Measurements from ENCODE around the gene MYOZ1. TPM values are rescaled to one million over a fixed set of nuclear protein-coding genes. Genes with fewer than 3 reads are reported as not detected.

The MYOZ1 gene
- polyA plus RNA-seq, 1 donor (not counting 4 experiments of a cell fraction or from before 2014, with no cell fraction given) = not detected

- Histone ChIP-seq H3K27me3 (ENCODE audit: control insufficient read depth, extremely low read depth, insufficient read depth, low read length) (no peaks in the 10 kb centered on the region), H3K79me2 (ENCODE audit: control insufficient read depth, insufficient read depth, low read length) (no peaks in the 10 kb centered on the region), H3K4me1 (ENCODE audit: control insufficient read depth, extremely low read depth, insufficient read depth, low read length) (no peaks in the 10 kb centered on the region), H3K36me3 (ENCODE audit: control insufficient read depth in 2 of 2, extremely low read depth in 1 of 2, insufficient read depth in 2 of 2, low read length in 2 of 2) (no peaks in the 10 kb centered on the region), H3K9me1 (ENCODE audit: control insufficient read depth, extremely low read depth, insufficient read depth, low read length) (no peaks in the 10 kb centered on the region), H3K9ac (ENCODE audit: control insufficient read depth, extremely low read depth, insufficient read depth, low read length) (no peak overlapping the region), H2AFZ (ENCODE audit: control insufficient read depth, low read length) (no peak overlapping the region), H3K4me2 (ENCODE audit: control insufficient read depth, extremely low read depth, insufficient read depth, low read depth, low read length) (no peak overlapping the region), H3K9me3 (ENCODE audit: control insufficient read depth, low read depth, low read length) (no peaks in the 10 kb centered on the region), H4K20me1 (ENCODE audit: control insufficient read depth, extremely low read depth, insufficient read depth, low read length) (no peaks in the 10 kb centered on the region), H3K4me3 (ENCODE audit: control insufficient read depth in 2 of 3, extremely low read depth in 1 of 3, insufficient read depth in 2 of 3, low read depth in 1 of 3, low read length in 3 of 3) (no peak overlapping the region), H3K27ac (ENCODE audit: control insufficient read depth, insufficient read depth, low read length) (no peak overlapping the region)
- no peak for FAIRE-seq
- no peak for DNase-seq (ENCODE audit: low read depth, low spot score)
- dilution Hi-C loops (cut with MboI; ENCODE audit: extremely low pct_ligation_motif_present, low sequenced_read_pairs) = no loop called here
- TF ChIP-seq EZH2 (IDR thresholded peaks at IDR 0.05; ENCODE audit: low read length) (no peak), CTCF (optimal IDR thresholded peaks at IDR 0.05 in 1 of 3, IDR thresholded peaks at IDR 0.05 in 1 of 3, conservative IDR thresholded peaks at IDR 0.05 in 1 of 3; ENCODE audit: extremely low read depth in 1 of 3, insufficient read depth in 2 of 3, low read length in 3 of 3) (no peak)
Measured at GRCh38 chr10:73614720-73615119, 26.6 kb downstream of the MYOZ1 start.

- no peak overlapping the region for H3K4me3 ChIP-seq (ENCODE audit: control insufficient read depth in 2 of 3, extremely low read depth in 1 of 3, insufficient read depth in 2 of 3, low read depth in 1 of 3, low read length in 3 of 3)
- no peak overlapping the region for H3K4me2 ChIP-seq (ENCODE audit: control insufficient read depth, extremely low read depth, insufficient read depth, low read depth, low read length)
- H3K79me2 ChIP-seq (ENCODE audit: control insufficient read depth, insufficient read depth, low read length) = no peaks in the 10 kb centered on the region
- H3K27me3 ChIP-seq (ENCODE audit: control insufficient read depth, extremely low read depth, insufficient read depth, low read length) = no peaks in the 10 kb centered on the region
- H3K36me3 ChIP-seq (ENCODE audit: control insufficient read depth in 2 of 2, extremely low read depth in 1 of 2, insufficient read depth in 2 of 2, low read length in 2 of 2) = no peaks in the 10 kb centered on the region
- no peak overlapping the region for H3K27ac ChIP-seq (ENCODE audit: control insufficient read depth, insufficient read depth, low read length)
- FAIRE-seq (no peak), DNase-seq (ENCODE audit: low read depth, low spot score) (no peak)
- no peaks in the 10 kb centered on the region for H3K4me1 ChIP-seq (ENCODE audit: control insufficient read depth, extremely low read depth, insufficient read depth, low read length)
- no peak overlapping the region for H2AFZ ChIP-seq (ENCODE audit: control insufficient read depth, low read length)
- TF ChIP-seq CTCF (optimal IDR thresholded peaks at IDR 0.05 in 1 of 3, IDR thresholded peaks at IDR 0.05 in 1 of 3, conservative IDR thresholded peaks at IDR 0.05 in 1 of 3; ENCODE audit: extremely low read depth in 1 of 3, insufficient read depth in 2 of 3, low read length in 3 of 3) (no peak), EZH2 (IDR thresholded peaks at IDR 0.05; ENCODE audit: low read length) (no peak)
- no peak overlapping the region for H3K9ac ChIP-seq (ENCODE audit: control insufficient read depth, extremely low read depth, insufficient read depth, low read length)
- no peaks in the 10 kb centered on the region for H3K9me1 ChIP-seq (ENCODE audit: control insufficient read depth, extremely low read depth, insufficient read depth, low read length)
- dilution Hi-C loops (cut with MboI; ENCODE audit: extremely low pct_ligation_motif_present, low sequenced_read_pairs) = no loop called here
- no peaks in the 10 kb centered on the region for H3K9me3 ChIP-seq (ENCODE audit: control insufficient read depth, low read depth, low read length)
- H4K20me1 ChIP-seq (ENCODE audit: control insufficient read depth, extremely low read depth, insufficient read depth, low read length) = no peaks in the 10 kb centered on the region
Measured at GRCh38 chr10:73609116-73609515, 32.2 kb downstream of the MYOZ1 start.
